ENCODE measurements around the gene TECPR1. TPM values are rescaled to one million over a fixed set of nuclear protein-coding genes. Genes with fewer than 3 reads are reported as not detected.

Gene TECPR1
- total and polyA plus RNA-seq, 2 of the 8 experiments (the other 6 are each of a cell fraction or from before 2014, with no cell fraction given): 1.3 to 11.1 TPM

- TF ChIP-seq CHD7 (IDR thresholded peaks at IDR 0.05; ENCODE audit: insufficient replicate concordance, low read length) (no peak), RBBP5 (IDR thresholded peaks at IDR 0.05; ENCODE audit: borderline replicate concordance, low read depth, low read length) (no peak), USF2 (IDR thresholded peaks at IDR 0.05; ENCODE audit: low read length) (no peak), KDM5A (IDR thresholded peaks at IDR 0.05; ENCODE audit: low read length) (no peak), EZH2 (IDR thresholded peaks at IDR 0.05; ENCODE audit: low read depth, low read length, severe bottlenecking) (no peak), HDAC6 (IDR thresholded peaks at IDR 0.05; ENCODE audit: low read depth, low read length) (no peak), TCF12 (IDR thresholded peaks at IDR 0.05; ENCODE audit: low read depth, low read length) (no peak), SRF (IDR thresholded peaks at IDR 0.05; ENCODE audit: low read depth, low read length) (no peak)
Measured at GRCh38 chr7:98186452-98187137, 65.4 kb downstream of the TECPR1 start (continued).
